Activated CD4-positive, alpha-beta T cell treated with anti-CD3 and anti-CD28 coated beads, Interleukin-2, amount 50 U/mL, for 48 hours (primary cell): ENCODE results near the gene PFDN5.
"Not testable (repeated sequence)": the region's sequence is repeated elsewhere in the genome, so short reads cannot be mapped to it uniquely, and the experiment has no call there.

Experiments used
- DNase-seq, 2 experiments: peaks; one replicate each; pipeline ENCODE4 v3.0.0-alpha.2; 2020

PFDN5 gene

DNA sequence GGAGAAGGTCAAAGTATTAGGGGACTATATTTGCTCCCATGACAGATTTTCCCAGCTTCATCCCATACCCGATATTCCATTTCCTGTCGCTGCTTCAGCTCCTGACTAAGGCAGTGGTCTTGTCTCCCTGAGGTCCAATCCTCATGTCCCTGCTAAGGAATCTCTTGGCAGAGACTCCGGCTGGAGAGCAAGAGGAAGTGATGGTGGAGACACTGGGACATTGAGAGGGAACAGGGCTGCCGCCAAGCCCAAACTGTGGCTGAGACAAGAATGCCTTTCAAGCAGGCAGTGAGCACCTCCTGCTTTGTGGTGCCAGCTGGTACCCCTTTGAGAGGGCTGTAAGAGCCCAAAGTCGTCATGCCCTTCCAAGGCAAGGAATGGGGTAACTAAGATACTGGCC, 35.3 kb downstream of the PFDN5 start:
- no peak for DNase-seq

DNA sequence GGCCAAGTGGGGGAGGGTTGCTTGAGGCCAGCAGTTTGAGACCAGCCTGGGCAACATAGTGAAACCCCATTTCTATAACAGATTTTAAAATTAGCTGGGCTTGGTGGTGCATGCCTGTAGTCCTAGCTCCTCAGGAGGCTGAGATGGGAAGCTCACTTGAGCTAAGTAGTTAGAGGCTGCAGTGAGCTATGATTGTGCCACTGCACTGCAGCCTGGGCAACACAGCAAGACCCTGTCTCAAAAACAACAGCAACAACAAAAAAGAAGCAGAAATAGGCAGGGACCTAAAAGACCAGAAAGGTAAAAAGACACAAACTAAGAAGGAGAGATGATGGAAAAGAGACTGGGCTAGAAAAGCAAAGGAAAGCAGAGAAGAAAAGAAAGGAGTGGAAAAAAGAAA, 37.0 kb downstream of the PFDN5 start:
- not testable (repeated sequence) for DNase-seq

DNA sequence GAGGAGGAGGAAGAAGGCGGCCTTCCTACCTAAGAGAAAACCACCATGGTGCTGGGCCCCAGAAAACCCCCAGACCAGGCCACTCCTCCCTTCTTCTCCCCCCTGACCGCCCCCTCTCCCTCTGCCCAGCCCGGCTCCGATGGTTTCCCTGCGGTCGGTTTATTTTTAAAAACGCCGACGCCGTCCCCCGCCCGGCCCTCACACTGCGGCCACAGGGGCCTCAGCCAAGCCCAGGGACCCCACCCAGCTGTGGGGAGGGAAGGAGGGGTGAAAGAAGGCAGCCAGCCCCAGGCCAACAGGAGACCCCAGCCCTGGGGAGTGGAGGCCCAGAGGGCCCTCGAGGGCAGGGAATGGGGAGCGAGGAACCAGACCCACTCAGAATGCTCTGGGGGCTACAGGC, 37.4 kb downstream of the PFDN5 start:
- DNase-seq = no peak

DNA sequence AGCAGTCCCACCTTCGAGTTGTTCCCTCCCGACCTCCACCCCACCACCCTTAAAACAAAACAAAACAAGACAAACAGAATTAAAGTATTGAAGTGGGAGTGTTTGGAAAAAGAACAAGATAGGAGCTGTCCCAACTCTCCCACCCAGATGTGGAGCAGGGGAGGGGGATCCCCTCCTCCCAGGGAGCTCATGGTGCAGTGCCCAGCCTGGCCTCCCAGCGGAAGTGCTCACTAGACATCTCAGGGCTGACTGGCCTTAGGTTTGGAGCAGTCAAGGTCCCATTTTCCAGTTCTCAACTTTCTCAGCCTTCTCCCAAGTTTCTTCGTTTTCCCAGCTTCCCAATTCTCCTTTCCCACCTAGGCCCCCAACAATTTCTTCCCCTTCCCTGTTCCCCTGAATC, 37.9 kb downstream of the PFDN5 start:
- DNase-seq = no peak

DNA sequence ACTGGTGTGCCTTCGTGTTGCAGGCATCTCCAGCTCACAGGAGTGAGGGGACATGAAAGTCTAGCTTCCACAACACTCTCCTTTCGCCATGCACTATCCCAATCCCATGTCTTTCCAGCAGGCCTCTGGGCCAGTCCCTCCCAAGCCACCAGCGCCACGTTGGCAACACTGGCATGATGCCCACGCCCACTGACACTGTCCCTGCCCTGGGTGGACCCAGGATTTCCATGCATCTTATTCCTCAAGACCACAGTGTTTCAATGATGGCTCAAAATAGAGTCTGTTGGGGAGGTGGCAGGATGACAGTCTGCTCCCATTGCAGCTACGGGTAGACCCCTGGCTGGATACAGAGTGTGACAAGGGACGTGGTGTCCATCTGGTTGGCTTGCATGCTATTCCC, 38.5 kb downstream of the PFDN5 start:
- DNase-seq = no peak

DNA sequence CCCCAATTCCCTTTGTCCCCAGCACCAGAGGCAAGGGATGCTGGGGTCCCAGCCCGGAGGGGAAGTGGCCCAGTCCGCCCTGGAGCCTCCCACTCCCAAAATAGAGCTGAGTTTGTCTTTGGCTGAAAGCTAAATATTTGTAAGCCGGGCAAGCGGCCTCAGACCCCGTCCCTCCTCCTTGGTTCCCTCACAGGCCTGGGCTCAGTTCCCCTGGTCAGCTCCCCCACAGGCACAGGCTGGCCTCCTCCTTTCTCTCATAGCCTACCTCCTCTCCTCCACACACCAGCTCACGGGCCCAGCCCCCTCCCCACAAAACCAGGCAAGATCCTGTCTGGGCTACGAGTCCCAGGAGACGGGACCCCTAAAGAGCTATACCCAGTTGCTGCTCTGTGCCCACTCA, 39.5 kb downstream of the PFDN5 start:
- no peak for DNase-seq

DNA sequence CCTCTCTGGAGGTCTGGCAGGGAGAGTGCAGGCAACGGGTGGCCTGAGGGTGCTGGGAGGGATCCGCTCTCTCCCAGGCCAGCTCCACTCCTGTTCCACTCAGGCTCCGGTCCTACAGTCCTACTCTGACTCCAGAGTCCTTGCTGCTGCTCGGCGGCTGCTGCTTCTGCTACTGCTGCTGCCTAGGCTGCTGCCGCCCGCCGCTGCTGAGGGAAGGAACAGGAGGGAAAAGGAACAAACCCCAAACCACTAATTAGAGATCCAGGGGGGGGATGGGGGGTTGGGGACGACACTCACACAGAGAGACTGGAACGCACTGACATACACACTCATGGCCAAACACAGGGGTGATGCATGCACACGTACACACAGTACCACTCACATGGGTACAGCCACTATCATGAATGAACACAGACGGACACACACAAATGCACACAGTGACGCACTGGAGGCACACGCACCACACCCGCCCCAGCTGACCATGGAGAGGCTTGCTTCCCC, 40.9 kb downstream of the PFDN5 start, which contains the start of gene SP7:
TSS of gene SP7 (minus strand) at position 174 of the 501 bp plus-strand sequence. CDS start 708 bp downstream, outside the sequence.
- DNase-seq = no peak

DNA sequence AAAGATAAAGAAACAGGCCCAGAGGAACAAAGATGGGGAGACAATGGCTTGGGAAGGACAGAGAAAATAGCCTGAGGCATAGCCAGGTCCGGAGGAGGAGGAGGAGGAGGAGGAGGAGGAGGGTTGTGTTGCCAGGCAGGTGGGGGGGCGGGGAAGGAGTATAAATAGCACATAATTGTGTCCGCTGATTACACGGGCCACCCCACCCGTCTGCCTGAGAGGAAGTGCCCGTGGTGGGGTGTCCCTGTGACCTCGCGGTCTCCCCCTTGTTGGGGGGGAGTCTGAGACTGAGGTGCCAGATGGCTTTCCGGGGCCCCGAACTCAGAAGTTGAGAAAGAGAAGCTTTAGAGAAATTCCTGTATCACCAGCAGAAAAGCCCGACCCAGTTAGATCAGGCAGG, 42.7 kb downstream of the PFDN5 start:
- DNase-seq = no peak

DNA sequence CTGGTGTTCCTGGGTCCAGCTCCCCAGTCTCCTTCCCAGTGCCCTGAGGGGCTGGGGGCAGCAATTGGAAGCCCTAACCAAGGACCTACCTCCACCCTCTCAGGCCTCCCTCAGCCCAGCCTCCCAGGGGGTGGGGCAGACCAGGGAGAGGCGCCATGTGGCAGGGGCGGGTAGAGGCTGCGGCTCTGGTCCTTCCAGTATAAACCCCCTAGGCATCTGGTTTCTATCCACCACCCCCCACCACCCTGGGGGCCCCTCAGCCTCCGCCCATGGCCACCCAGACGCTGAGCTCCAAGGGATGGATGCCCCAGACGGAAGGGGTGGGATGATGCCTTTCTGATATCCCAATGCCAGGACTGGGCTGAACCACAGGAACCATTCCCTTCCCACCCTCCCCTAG, 43.6 kb downstream of the PFDN5 start:
- DNase-seq = no peak

DNA sequence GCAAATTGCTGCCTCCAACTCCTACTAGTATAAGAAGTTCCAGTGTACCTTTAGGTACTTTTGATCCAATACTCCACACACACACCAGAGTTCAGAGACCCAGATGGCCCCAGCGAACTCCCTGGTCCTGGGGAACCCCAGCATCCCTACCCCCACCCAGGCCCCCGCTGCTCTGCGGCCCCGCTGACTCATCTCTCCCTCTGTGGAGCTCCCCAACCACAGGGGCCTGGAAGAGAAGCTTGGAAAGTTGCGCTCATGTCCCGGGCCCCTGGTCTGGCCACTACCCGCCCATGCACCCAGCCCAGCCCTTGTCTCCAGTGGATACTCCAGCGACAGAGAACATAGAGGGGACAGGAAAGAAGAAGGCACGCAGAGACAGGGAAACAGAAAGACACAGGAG, 45.1 kb downstream of the PFDN5 start:
- DNase-seq = no peak

DNA sequence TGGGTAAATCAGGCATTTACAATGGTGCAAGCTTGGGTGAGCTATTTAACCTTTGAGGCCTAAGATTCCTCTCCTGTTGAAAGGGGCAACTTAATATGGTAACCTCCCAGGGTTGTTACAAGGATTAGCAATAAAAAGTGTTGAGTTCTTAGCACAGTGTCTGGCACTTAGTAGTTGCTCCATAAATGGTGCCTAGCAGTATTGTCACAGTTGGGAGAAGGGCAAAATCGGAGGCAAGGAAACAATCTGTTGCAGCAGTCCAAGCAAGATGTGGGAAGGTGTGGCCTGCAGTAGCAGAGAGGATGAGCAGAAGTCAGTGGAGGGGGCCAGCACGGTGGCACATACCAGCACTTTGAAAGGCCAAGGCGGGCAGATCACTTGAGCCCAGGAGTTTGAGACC, 48.1 kb downstream of the PFDN5 start:
- DNase-seq = no peak

DNA sequence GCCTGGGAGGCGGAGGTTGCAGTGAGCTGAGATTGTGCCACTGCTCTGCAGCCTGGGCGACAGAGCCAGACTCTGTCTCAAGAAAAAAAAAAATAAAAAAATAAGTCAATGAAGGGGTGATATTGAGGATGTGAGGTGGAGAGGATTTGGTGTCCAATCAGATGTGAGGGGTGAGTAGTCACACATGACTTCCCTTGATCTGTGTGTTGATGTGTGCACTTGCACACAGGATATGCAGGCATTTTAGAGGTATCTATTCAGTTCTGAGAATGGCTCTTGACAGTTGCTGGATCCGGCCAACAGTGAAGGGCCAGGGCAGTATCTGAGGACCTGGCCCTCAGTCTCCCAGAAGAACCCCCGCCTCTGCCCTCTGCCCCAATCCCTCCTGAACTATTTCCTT, 48.6 kb downstream of the PFDN5 start:
- no peak for DNase-seq

DNA sequence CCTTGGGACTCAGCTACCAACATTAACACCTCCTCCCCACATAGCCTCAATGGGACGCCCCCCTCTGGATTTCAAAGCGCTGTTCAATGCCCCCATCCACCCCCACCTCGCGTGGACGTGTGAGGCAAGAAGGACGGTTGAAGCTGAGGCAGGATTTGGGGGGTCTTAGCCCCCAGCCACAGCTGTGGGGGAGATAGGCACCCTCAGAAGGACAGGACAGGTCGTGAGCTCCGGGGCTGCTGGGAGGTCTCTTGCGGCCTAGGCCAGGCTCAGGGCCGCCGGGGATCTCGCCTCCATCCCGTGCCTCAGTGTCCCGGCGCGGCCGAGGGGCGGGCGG, 49.1 kb downstream of the PFDN5 start:
- no peak for DNase-seq

DNA sequence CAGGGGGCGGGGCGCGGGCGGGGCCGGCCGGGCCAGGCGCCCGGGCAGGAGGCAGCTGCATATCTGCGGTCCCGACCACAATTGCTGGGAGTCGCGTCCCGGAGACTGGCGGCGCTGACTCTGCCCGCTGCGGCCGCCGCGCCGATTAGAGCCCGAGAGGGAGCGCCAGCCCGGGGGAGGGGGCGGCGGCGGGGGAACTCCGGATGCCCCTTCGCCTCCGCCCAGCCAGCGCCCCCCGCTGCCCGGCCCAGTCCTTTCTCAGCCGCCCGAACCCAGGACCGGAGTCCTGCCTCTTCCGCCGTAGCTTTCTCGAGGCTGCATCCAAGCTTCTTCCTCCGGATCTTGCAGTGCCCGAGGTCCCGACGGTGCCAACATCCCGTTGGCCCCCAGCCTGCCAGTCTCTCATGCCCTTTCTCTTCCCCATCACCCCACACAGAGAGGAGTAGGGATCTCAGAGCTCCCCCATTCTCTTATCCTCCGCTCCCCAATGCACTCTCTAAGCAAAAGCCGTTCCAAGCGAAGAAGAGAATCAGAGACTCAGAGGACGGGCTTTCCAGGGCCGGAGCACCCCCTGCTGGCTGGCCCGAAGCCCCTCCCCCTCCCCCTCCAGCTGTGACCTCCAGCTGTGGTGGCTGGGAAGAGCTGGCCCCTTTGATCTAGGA, 49.6 kb downstream of the PFDN5 start:
- DNase-seq = peak; percentile 80 to 84

DNA sequence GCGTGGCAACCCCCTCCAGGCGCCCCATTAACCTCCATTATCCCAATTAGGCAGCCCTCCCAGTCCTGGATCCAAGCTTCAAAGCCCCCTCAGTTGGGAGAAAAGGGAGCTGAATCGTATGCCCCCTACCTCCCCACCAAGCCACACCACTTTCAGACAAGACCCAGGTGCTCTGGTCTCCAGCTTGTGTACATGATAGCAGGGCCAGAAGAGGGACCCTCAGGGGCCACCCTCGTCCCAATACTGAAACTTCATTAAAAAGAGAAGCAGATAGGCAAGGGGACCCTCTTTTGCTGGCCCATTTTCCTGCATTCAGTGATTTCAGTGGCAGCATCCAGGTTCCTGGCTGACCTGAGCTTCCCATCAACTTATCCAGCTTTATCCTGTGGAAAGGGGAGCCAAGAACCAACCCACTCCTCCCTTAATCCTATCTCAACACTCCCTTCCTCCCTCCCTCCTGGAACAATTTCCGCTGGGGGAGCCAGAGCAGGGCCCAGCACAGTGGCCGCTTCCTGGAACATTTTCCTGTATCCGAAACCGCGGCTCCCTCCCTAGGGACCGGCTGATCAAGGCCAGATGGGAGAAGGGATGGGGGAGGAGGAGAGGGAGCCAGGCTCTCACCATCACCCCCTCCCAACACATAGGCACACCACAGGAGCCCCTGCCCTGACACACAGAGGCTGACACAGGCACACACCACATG, 50.3 kb downstream of the PFDN5 start:
- DNase-seq = no peak

DNA sequence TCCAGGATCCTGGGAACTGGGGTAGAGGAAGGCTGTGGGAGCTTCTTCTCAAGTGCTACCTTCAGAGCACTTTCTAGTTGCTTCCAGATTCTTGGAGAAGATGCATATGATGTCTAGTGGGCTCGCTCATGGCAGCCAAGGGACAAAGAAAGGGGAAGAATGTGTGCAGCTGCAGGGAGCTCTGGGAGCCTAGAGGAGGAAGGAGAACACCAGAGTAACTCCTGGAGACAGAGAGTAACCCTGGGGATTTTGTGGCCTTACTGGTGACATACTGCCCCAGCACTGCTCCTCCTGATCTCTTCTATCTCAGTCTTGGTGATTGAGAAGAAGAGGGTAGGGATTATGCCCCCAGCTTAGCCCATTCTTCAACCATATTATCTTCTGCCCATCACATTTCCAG, 51.1 kb downstream of the PFDN5 start:
- no peak for DNase-seq

DNA sequence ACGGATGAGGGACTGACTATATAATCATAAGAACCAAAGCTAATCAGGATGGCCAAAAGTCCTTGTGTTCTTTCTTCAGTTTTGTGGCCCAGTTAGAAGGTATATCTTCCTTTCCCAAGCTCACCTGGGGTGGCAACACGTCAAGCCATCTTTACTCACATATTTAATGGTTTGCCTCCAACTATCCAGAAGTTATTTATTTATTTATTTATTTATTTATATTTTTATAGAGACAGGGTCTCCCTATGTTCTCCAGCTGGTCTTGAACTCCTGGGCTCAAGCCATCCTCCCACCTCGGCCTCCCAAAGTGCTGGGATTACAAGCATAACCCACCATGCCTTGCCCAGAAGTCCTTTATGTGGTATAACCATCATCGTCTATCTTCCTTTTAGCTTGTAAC, 52.6 kb downstream of the PFDN5 start:
- DNase-seq = no peak
